ENCODE data around the gene CSGALNACT2.
"Not testable (repeated sequence)": the region's sequence is repeated elsewhere in the genome, so short reads cannot be mapped to it uniquely, and the experiment has no call there.

CSGALNACT2 gene

GRCh38 chr10:43138021-43138756 lies at the start of gene CSGALNACT2:
TSS of gene CSGALNACT2 (plus strand) at chr10:43138445. CDS start at chr10:43155150, 16,705 bp downstream.
- peak; percentile 79 to 84 for DNase-seq (ENCODE audit: low read depth in 2 of 2)

GRCh38 chr10:43089519-43089918 lies 48.7 kb upstream of the CSGALNACT2 start:
- DNase-seq (ENCODE audit: low read depth in 2 of 2): no peak

GRCh38 chr10:43090188-43090587 lies 48.1 kb upstream of the CSGALNACT2 start:
- no peak for DNase-seq (ENCODE audit: low read depth in 2 of 2)

GRCh38 chr10:43090664-43091063 lies 47.6 kb upstream of the CSGALNACT2 start:
- no peak for DNase-seq (ENCODE audit: low read depth in 2 of 2)

- DNase-seq (ENCODE audit: low read depth in 2 of 2): no peak
These were observed 46.4 kb upstream of the CSGALNACT2 start for GRCh38 chr10:43091846-43092245.

- DNase-seq (ENCODE audit: low read depth in 2 of 2): no peak
These were observed 44.7 kb upstream of the CSGALNACT2 start for GRCh38 chr10:43093423-43094076.

- DNase-seq (ENCODE audit: low read depth in 2 of 2): no peak
These were observed 44.2 kb upstream of the CSGALNACT2 start for GRCh38 chr10:43094085-43094484.

- DNase-seq (ENCODE audit: low read depth in 2 of 2): not testable (repeated sequence)
These were observed 38.9 kb upstream of the CSGALNACT2 start for GRCh38 chr10:43099339-43099738.

GRCh38 chr10:43099928-43100327 lies 38.3 kb upstream of the CSGALNACT2 start:
- DNase-seq (ENCODE audit: low read depth in 2 of 2): no peak

- no peak for DNase-seq (ENCODE audit: low read depth in 2 of 2)
These were observed 37.9 kb upstream of the CSGALNACT2 start for GRCh38 chr10:43100366-43100765.

GRCh38 chr10:43102063-43102828 lies 36.0 kb upstream of the CSGALNACT2 start:
- DNase-seq (ENCODE audit: low read depth in 2 of 2): no peak

GRCh38 chr10:43105102-43105955 lies 32.9 kb upstream of the CSGALNACT2 start:
- DNase-seq (ENCODE audit: low read depth in 2 of 2): peak; percentile 70 to 77

GRCh38 chr10:43105956-43106229 lies 32.4 kb upstream of the CSGALNACT2 start:
- no peak for DNase-seq (ENCODE audit: low read depth in 2 of 2)

GRCh38 chr10:43106256-43107091 lies 31.8 kb upstream of the CSGALNACT2 start:
- DNase-seq (ENCODE audit: low read depth in 2 of 2): no peak

GRCh38 chr10:43108951-43109350 lies 29.3 kb upstream of the CSGALNACT2 start:
- DNase-seq (ENCODE audit: low read depth in 2 of 2): no peak

- DNase-seq (ENCODE audit: low read depth in 2 of 2): no peak
These were observed 28.5 kb upstream of the CSGALNACT2 start for GRCh38 chr10:43109671-43110249.

- DNase-seq (ENCODE audit: low read depth in 2 of 2): no peak
These were observed 27.7 kb upstream of the CSGALNACT2 start for GRCh38 chr10:43110338-43111071.

GRCh38 chr10:43111101-43111500 lies 27.1 kb upstream of the CSGALNACT2 start:
- DNase-seq (ENCODE audit: low read depth in 2 of 2): no peak

- no peak for DNase-seq (ENCODE audit: low read depth in 2 of 2)
These were observed 26.2 kb upstream of the CSGALNACT2 start for GRCh38 chr10:43111921-43112607.
